NB4 (cell line): ENCODE results near the gene H6PD.

Experiments
- POLR2A ChIP-seq: IDR thresholded peaks from 2 replicates; pipeline ENCODE4 v1.6.1; 2011; ENCODE audit warnings: mild to moderate bottlenecking; ENCODE audit not compliant: insufficient read length; ENCODE audit errors: extremely low read depth
- TF ChIP-seq, protein P1 (sequence below): IDR thresholded peaks from one replicate; pipeline ENCODE4 v1.5.1; 2012; ENCODE audit warnings: low read depth, low read length

DNA sequence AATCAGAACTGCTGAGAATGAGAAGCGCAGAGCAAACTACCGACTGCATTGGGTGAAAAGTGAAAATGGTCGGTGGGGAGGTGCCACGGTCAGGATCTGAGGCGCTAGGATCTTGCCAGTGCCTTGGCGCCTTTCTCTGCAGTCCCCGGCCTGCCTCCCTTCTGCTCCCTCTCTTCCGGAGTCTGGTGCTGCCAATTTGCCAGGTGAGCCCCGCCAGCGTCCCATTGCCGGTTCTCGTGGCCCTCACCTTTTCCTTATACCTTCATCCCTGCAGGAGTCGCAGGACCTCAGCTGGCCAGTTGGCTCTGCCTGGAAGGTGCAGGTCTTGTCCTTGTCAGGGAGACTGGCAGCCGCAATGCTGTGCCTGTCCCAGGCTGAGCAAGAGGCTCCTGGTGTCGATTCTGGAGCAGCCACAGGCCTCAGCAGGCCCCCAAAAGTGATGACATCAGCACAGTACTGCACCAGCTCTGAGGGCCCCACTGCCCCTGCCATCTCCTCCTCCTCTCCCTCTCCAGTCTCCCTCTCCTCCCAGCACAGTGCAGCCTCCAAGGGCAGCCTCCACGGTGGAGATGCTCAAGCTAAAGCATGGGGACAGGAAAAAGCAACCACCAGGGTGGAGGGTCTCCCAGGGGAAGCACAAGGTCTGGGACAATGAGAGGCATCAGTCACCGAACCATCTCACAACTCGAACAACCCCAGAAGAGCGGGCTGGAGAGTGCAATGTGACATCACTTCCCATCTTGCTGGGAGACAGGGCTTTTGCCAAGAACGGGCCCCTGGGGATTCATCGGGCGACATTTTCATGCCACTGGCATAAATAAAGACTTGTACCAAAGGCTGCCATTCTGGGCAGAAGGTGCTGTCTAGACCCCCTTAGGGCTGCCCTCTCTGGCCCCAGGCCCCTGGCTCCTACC, 37.1 kb upstream of the H6PD start:
- TF ChIP-seq, protein P1, sequence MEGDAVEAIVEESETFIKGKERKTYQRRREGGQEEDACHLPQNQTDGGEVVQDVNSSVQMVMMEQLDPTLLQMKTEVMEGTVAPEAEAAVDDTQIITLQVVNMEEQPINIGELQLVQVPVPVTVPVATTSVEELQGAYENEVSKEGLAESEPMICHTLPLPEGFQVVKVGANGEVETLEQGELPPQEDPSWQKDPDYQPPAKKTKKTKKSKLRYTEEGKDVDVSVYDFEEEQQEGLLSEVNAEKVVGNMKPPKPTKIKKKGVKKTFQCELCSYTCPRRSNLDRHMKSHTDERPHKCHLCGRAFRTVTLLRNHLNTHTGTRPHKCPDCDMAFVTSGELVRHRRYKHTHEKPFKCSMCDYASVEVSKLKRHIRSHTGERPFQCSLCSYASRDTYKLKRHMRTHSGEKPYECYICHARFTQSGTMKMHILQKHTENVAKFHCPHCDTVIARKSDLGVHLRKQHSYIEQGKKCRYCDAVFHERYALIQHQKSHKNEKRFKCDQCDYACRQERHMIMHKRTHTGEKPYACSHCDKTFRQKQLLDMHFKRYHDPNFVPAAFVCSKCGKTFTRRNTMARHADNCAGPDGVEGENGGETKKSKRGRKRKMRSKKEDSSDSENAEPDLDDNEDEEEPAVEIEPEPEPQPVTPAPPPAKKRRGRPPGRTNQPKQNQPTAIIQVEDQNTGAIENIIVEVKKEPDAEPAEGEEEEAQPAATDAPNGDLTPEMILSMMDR: no peak
- TF ChIP-seq POLR2A: no peak
